ENCODE results near the gene GPRC5C. TPM values are rescaled to one million over a fixed set of nuclear protein-coding genes. Genes with fewer than 3 reads are reported as not detected.

GPRC5C gene
- total RNA-seq, 1 donor: 3.8 TPM

Small RNA genes within 50 kb of the gene (small RNA-seq; reads per million reads assigned to genes)
- gene RNA5SP448: not detected

Other genes starting within 250 kb of the GPRC5C start
- gene RPL38, start 228.4 kb upstream of the GPRC5C start, total RNA-seq: 426 TPM
- gene TTYH2, start 218.5 kb upstream of the GPRC5C start, total RNA-seq: 13.5 TPM
- gene DNAI2, start 157.9 kb upstream of the GPRC5C start, total RNA-seq: 0.27 TPM
- under 0.01 TPM for gene KIF19, start 105.9 kb upstream of the GPRC5C start, total RNA-seq
- gene BTBD17, start 70.2 kb upstream of the GPRC5C start, total RNA-seq: under 0.01 TPM
- 1.3 TPM for gene GPR142, start 64.6 kb upstream of the GPRC5C start, total RNA-seq
- 52.0 TPM for gene CD300A, start 34.5 kb downstream of the GPRC5C start, total RNA-seq
- 0.81 TPM for gene CD300LB, start 99.4 kb downstream of the GPRC5C start, total RNA-seq
- gene CD300C, start 114.0 kb downstream of the GPRC5C start, total RNA-seq: 0.54 TPM
- 0.27 TPM for gene CD300H, start 135.4 kb downstream of the GPRC5C start, total RNA-seq
- not detected for gene CD300LD, start 160.2 kb downstream of the GPRC5C start, total RNA-seq
- 0.54 TPM for gene CD300E, start 191.7 kb downstream of the GPRC5C start, total RNA-seq

Data from hematopoietic multipotent progenitor cell (in vitro differentiated cells).